HG02938 (cell line): ENCODE results near the gene RDX.

ENCODE experiments used
- ATAC-seq: cut with Tn5 transposase; IDR thresholded peaks from one replicate; pipeline ENCODE4 v1.9.1; 2021; ENCODE audit warnings: mild to moderate bottlenecking, moderate library complexity; ENCODE audit not compliant: unreplicated experiment

Gene RDX

DNA sequence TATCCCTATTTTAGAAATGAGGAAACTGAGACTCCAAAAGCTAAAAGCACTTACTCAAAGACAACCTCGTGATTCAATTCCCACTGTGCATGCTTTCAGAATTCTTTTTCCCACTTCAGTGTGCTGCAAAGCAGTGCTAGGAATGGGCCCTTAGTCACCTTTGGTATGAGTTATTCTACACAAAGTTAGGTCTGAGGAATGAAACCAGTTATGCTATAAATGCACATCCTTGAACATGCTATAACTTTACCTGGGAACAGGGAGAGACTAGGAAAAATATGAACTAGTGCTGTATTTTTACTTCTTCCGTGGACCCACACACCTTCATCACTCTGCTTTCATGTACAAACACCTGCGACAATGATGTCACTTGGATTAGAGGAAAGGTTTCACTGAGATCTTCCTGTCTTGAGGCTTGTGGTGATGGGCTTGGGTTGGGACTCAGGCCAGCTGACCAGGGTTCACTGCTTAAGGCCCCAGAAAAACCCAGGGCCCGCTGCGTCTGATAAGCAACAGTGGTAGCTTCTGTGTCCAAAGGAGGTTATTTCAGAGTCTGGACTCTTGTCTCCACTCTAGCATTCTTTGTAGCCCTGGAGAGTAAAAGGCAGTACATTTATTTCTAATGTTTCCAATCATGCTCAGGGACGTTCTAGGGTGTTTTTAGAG lies 121.6 kb downstream of the RDX start:
- no peak for ATAC-seq

DNA sequence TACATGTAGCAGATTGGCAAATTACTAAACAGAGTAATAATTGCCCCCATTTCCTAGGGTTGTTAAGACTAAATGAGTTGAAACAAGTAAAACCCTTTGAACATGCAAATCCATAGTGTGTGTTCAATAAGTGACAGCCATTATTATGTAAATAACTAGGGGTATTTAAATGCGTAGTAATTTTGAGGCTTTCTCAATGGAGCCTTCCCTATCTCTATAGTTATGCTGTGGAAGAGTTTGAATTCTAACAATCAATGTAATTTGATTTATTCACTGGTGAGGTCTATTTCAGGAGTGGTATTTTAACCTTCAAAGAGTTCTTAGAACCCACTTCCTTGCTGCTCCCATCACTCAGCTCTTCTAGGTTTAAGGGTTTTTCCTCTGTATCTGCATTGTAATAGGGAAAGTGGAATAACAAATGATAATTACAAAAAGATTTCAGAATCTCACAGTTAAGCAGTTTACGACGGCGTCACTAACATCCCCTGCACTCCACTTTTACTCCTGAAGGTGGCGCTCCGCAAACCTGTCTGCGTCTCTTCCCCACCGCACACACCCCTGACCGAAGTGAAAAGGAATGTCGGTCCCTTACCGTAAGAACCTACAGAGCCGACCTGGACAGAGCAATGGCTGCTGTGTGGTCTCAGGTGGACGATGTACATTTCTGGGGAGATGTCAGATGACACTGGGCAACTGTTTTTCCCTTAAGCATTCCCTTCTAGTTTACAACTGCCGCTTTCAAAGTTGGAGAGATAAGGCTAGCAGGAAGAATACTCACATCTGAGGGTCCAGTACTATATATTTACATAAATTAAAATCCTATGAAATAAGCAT lies 122.4 kb downstream of the RDX start:
- peak; percentile 60 for ATAC-seq

DNA sequence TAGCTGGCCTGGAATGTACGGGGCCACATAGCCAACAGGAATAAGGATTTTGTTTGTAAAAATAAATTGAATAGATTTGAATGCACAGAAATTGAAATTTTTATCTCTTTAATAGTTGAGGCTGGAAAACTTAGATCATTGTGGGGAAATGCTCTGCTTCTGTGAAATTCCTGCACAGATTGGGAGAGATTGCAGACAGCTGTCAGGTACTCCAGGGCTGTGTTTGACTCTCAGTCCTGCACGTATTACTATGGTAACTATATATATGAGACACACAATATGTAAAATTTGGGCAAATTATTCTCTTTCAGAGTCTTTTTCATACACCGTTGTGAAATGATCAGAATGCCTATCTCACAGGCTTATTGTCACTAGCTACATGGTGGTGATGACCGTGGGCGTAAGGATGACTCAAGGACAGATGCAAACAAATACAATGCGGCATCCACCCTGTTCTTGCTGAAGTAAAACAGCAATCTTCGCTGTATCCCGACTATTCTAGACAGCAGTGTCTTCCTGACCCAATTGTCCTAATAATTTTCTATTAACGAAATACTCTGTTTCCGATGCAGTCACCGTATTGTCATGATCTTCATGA lies 123.8 kb downstream of the RDX start:
- ATAC-seq = no peak

DNA sequence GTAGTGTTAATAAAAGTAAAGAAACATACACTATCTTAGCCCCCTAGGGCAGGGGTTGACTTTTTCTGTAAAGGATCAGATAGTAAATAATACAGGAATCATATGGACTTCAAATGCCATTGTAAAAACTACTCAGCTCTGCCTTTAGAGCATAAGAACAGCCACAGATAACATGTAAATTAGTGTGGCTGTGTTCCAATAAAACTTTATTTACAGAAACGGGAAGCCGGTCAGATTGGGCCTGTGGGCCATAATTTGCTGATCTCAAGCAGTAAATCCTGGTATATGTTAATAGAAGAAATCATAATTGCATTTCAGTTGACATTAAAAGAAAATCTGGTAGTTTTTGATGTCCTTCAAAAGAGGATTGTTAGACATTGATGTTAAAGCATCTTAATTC lies 126.7 kb downstream of the RDX start:
- no peak for ATAC-seq

DNA sequence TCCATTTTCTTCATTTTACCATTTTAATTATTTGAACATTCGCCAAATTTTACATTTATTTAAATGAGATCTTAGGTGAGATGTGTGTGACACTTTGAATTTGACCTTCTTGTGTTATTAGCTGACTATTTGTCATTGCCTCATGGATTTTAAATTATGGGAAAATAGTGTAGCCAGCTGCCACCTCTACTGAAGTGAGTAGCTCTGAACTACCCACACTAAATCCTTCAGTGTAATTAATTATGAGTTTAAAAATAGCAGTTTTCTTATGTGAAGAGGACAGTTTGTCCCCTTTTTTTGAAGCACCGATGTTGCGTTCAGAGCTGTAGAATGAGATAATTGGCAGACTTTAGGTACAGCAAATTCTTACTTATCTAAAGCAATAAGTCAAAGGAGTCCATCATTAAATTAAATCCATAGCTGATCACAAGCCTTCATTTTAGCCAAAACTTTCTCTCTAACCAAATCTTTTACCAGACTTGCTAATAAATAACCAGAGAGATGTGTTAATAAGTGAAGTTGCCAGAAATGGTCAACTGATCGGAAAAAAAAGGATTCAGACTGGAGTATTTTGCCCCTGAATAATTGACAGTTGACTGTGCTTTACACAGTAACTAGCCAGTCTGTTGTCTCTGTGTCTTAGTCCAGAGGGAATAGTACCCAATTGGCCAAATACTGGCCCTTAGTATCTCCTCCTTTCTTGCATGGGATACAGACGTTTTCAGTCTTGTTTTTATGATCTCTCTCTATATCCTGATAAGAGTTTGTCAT lies 128.2 kb downstream of the RDX start:
- ATAC-seq = no peak

DNA sequence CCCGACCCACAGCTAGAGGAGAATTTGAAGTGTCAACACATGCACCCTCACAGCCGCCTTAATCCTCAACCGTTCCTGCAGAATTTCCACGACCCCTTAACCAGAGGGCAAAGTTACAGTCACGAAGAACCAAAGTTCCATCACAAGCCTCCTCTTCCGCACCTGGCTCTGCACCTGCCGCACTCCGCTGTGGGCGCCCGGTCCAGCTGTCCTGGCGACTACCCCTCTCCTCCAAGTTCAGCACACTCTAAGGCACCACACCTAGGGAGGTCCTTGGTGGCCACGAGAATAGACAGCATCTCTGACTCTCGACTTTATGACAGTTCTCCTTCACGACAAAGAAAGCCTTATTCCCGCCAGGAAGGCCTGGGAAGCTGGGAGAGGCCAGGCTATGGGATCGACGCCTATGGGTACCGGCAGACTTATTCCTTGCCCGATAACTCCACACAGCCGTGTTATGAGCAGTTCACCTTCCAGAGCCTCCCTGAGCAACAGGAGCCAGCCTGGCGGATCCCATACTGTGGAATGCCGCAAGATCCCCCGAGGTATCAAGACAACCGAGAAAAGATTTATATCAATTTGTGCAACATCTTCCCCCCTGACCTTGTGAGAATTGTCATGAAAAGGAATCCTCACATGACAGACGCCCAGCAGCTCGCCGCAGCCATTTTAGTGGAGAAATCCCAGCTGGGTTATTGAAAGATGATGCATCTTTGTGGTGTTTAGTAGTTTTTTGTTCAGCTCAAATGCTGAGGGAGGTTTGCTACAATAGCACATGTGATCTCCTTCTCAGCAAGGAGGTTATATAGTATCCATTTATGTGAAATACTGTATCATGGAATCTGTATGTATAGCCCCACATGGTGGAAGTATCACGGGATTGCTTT lies 131.1 kb downstream of the RDX start:
- no peak for ATAC-seq

DNA sequence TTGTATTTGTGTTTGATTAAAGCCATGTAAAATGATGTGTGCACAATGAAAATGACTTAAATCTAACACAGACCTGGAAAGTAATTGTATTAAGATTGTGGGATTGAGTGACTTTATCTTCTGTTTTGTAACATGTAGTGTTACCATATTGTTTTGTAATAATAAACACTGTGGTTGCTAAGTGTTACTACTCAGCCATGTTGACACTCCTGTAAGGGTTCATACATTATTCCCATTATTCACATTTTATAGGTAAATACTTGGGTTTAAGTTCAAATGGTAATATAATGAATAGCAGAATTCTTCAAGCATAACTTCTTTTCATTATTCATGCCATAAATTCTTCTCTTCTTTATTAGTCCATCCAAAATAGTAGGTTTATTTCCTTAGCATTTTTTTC lies 134.2 kb downstream of the RDX start:
- no peak for ATAC-seq

DNA sequence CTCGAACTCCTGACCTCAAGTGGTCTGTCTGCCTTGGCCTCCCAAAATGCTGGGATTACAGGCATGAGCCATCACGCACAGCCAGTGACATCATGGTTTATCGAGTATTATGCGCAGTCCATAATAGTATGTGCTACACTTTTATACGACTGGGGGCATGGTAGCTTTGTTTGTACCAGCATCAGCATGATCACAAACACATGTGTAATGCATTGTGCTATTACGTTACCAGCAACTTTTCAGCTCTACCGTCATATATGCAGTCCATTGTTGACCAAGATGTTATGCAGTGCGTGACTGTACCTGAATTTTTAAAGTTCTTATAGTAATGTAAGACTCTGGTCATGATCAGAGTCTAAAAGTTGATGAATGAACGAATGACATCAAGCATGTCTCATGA lies 135.4 kb downstream of the RDX start:
- ATAC-seq = no peak

DNA sequence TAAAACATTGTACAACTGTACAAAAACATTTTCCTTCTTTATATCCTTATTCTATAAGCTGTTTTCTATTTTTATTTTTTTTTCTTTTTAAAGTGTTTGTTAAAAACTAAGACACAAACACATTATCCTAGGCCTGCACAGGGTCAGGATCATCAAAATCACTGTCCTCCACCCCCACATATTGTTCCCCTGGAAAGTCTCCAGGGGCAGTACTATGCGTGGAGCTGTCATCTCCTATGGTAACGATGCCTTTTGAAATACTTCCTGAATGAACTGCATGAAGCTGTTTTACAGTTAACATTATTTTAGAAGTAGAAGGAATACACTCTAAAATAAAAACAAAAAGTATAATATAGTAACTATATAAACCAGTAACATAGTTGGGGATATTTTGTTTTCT lies 136.0 kb downstream of the RDX start:
- no peak for ATAC-seq

DNA sequence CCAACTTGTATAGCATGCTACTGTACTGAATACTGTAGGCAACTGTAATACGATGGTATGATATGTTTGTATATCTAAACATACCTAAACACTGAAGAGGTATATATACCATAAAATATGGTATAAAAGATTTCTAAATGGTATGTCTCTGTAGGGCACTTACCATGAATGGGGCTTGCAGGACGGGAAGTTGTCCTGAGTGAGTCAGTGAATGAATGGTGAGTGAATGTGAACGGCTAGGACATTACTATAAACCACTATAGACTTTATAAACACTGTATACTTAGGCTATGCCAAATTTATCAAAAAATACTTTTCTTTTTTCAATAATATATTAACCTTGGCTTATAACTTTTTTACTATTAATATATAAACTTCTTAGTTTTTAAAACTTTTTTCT lies 136.4 kb downstream of the RDX start:
- ATAC-seq = no peak

DNA sequence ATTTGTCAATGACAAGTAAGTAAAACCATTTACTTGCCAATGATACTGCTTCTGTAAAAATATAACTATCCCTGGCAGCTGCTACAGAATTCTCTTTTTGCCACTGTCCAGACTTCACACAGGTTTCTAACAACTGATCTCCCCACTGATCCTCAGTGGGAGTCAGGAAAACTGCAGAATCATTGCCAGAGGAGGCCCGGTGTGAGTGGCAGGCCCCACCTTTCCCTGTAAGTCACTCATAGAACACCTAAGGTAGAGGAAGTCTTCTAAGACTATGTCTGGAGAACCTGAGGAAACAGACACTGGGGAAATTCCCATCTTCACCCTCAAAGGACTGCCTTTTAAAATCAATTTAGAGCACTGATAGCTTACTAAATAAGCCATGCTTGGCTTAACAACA lies 136.9 kb downstream of the RDX start:
- ATAC-seq = no peak

DNA sequence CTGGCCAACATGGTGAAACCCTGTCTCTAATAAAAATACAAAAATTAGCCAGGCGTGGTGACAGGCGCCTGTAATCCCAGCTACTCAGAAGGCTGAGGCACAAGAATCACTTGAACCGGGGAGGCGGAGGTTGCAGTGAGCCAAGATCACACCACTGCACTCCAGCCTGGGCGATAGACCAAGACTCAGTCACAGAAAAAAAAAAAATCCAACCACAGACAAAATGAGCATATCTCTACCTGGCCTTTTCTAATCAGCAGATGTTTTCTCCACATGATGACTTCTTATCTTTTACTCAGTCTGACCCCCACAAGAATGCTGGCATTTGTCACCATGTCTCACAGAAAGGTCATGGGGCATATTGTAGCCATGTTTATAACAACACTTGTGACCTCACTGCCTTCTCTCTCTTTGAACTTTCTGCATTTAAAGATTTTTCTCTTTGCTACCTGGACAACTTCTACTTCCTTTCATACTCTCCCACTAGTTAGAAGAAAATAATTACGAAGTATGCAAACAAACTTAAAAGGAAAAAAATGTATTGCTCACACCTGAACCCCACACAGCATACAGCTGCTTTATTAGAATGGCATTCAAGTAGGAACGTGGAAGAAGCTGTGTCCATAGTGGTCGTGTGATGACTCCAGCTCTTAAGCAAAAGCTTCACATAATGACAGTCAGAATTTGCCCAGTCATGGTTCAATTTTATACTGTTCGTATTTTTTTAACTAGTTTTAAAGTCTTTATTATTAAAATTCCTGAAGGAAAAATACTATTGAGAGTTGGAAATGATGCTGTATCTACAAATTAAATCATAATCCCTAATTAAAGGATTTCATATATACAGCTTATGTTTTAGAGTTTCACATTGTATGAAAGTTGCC lies 137.9 kb downstream of the RDX start:
- ATAC-seq = no peak

DNA sequence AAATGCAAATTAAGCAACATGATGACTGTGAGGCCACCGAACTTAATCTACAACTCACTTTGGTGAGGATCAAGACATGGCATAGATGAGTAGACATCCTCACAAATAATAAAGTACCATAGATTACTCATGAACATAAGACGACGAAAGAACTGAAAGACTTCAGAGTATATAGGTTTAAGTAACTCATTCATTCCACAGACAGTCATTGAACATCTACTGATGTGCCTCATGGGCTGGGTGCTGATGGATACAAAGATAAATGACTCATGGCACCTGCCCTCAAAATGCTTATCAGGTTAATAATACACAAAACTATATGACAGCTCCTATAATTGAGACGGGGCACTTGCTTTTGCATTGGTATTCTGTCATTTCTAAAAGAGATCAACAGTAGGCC lies 139.9 kb downstream of the RDX start:
- no peak for ATAC-seq

DNA sequence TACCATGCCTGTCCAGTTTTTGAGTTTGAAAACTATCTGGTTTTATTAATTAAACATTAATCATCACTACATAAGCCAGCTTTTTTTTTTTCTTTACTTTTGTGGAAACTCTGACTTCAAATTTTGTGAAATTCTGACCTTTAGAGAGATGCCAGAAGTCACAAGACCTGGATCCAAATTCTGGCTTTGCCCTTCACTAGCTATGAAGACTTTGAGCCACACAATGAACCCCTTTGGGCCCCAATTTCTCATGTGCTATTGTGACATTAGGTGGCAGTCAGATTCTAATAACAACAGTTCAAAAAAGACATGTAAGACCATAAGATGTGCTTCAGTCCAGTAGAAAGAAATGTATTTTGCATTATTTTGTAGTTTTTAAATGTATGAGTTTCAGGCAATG lies 142.9 kb downstream of the RDX start:
- no peak for ATAC-seq

DNA sequence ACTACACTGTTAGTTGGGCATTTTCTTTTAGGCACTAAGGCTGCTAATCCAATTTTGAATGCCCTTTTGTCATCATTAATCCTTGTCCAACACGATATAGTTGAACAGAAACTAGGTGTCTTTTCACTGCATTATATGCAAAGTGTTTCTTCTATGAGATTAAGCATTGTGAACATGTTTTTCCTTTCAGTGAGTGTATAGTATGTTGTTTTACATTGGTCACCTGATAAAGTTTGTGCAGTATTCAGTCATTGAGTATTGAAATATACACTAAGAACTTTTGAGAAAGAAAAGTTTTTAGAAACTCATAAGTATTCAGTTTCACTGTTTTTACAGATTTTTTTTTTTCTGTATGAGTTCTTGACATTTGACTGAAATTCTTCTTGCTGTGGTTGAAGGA lies 144.2 kb downstream of the RDX start:
- peak; percentile 43 for ATAC-seq

DNA sequence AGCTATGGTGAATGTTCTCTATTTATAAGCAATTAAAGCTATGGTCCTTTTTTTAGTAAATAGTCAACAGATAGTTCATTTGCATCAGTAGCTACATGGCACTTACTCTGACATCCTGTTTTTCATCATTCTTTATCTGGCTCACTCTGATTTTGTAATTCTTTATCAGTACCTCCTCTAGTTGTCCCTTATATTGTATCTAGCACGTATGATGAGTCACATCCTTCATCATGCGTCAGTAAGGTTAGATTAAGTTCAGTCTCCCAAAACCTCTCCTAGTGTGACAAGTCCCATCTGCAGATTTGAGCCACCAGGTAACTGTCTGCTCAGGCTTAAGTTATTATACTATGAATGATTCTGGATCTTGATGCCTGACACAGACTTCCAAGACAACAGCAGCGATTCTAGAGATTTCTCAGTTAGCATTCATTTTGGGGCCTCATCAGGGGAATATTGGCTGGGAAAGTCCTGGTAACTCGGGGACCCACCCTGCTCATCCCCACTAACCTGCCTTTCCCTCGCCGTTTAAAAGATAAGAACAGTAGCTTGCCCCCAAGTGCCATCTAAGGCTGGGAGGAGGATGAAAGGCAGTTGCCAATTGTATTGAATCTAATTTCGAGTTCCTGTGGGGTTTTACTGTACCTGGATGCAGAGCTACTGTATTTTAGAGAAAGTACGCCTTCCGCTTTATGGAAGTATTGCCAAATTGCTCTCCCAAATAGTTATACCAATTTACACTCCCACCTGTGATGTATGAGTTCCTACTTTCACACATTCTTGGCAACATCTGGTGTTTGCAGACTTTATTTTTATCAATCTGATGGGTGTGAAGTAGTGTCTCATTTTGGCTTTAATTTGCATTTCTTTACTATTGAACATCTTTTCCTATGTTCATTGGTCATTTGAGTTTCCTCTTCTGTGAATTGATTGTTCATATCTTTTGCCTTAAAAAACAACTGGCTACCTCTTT lies 147.4 kb downstream of the RDX start:
- ATAC-seq = no peak

DNA sequence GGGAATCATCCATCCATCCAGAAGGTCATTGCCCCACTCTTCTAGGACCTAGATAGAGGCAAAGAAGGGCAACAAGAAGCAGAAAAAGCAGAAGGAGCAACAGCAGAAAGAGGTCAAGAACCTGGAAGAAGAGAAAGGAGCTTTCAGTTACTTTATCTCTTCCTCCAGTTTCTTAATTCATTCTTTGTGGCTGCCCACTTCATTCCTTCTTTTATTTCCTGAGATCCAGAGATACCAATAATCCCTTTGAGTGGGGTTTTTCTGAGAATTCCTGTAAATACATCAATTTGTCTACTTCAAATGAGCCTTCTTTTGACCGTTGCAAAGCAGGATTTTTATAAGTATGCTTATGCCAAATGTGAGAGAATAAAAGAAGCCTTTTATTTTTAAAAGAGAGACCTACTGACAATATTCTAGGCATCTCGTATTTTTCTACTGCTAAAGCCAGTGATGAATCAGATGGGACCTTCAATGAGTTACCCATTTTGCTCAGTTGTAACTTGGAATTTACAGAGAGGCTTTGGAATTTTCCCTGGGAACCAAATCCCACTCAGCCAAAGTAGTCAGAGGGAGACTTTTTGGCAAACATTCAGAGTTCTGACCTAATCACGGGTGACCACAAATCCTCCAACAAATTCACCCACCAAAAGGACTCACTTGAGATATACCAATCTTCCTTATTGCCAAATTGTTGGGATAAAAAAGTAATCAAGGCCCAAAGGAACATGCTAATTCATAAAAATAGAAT lies 148.3 kb downstream of the RDX start:
- ATAC-seq = no peak

DNA sequence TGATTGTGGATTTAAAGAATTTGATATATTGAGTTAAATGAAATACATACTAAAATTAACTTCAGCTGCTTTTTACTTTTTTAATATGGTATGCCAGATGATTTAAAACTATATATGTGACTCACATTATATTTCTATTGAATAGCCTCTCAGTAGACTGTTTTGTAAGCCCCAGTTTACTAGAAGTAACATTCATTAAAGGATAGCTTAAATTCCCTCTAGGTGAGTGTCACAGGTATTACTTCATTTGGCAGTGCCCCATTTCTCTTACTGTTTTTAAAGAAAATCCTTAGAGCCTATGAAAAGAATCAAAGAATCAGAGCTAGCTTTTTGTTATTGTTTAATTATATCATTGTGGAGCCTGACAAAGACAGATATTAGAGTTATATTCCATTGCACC lies 154.6 kb downstream of the RDX start:
- no peak for ATAC-seq
